ENCODE data around the gene RLN1.
A peak's percentile ranks its signal among the peaks of the same experiment; 100 is the strongest.
"Not testable (repeated sequence)": the region's sequence is repeated elsewhere in the genome, so short reads cannot be mapped to it uniquely, and the experiment has no call there.

Gene RLN1

DNA sequence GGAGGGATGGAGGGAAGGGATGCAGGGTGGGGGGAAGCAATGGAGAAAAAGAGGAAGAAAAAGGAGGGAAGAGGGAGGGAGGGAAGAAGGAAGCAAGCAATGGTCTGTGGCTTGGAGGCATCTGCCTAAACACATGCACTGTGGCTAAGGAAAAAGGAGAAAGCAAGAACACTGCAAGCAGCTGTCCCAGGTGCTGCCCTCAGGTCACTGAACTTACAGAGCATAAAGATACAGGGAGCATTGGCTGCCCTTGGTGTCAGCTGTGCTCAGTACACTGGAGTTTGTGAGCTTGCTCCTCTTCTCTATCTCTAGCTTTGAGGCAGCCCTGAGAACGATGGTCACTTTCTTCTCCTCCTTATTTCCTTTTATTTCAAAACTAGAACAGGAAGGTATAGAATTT, 18.1 kb downstream of the RLN1 start:
- not testable (repeated sequence) for DNase-seq

GRCh38 chr9:5321058-5321457, 18.6 kb downstream of the RLN1 start:
- no peak for DNase-seq

- not testable (repeated sequence) for DNase-seq
These were observed 23.3 kb downstream of the RLN1 start for GRCh38 chr9:5316406-5316805.

- no peak for DNase-seq
These were observed 24.3 kb downstream of the RLN1 start for GRCh38 chr9:5315187-5315923.

DNA sequence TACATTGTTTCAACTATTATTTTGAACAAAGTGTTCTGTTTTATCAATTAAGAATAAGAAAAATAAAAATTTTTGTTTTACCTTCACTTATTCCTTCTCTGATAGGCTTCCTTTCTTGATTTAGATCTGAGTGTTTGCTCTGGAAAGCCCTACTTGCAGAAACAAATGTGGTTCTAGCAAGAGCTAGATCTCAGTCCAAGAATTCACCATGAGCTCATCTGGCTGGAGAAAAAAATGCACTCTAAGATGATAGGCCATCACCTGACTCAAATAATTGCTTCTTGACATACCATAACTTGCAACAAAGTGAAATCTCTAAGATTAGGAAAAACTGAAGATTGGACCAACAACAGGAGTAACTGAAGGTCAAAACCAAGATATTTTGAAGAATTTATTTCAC, 28.8 kb downstream of the RLN1 start:
- no peak for DNase-seq

DNA sequence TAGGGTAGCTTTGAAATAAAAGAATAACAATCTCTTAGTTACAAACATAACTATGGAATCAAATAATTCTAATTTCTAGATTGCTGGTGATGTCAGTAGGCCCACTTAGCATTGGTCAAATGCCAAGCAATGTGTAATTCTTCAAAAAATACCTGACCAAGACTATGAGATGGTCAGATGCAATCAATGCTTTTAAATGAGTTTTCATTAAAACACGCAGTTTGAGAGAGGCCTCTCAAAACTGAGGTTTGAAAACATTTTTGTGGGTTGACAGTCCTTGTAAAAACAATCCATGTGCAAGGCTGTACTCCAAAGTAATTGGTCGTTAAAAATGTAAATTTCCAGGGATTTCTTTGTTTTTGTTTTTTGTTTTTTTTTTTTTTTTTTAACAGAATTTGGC, 33.9 kb downstream of the RLN1 start:
- DNase-seq: no peak

GRCh38 chr9:5303840-5304795, 35.6 kb downstream of the RLN1 start, which contains the start of gene RLN2:
RLN2 (minus strand) TSS chr9:5304716; CDS start chr9:5304580, 136 bp downstream.
- not testable (repeated sequence) for DNase-seq

DNA sequence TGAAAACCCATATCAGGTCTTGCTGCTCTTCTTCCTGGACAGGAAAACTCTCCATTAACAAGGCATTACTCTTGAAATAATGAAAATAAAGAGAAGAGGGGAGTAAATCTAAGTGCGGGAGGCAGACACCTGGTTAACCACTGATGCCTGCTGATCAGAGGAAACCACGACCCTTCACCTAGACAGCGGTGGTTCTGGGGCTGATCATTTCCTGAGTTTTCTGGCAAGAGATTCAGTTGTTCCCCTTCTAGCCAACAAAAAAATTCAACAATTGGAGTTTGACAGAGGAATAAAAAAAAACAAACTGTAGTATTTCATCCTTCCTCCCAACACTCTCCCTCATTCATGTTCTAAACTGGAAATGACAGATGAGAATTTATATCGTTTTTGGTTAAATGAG, 38.1 kb downstream of the RLN1 start:
- DNase-seq: no peak

DNA sequence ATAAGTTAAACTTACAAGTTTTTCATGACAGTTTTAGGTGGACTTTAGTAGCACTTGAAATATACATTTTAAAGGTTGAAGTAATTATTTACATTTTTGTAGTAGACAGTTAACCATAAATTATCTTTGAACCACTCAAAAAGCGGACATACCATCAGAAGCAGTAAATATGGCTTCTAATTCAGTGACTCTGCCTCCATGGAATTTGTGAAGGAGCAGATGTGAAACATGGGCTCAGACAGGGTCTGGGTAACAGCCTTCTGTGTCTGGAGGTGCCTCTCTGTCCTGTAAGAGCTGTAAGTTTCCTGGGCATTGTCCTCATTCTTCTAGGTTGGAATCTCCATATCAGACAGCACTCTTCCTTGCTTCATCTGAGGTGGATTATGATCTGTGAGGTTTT, 47.5 kb downstream of the RLN1 start:
- DNase-seq: peak; percentile 74

DNA sequence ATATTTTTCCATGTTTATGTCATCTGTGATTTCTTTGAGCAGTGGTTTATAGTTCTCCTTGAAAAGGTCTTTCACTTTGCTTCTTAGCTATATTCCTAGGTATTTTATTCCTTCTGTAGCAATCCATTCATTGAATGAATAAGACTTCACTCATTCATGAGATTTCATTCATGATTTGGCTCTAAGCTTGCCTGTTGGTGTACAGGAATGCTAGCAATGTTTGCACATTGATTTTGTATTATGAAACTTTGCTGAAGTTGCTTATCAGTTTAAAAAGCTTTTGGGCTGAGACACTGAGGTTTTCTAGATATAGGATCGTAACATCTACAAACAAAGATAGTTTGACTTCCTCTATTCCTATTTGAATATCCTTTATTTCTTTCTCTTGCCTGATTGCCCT, 51.1 kb downstream of the RLN1 start:
- no peak for DNase-seq

DNA sequence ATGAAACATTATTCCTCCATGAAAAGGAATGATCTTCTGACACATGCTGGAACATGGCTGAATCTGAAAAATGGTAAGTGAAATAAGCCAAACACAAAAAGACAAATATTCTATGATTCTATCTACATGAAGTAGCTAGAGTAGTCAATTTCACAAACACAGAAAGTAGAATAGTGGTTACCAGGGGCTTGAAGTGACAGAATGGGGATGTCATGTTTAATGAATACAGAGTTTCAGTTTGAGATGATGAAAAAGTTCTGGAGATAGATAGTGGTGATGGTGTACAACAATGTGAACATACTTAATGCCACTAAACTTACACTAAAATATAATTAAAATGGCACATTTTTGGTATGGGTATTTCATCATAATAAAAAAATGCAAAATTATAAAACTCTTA, 53.4 kb downstream of the RLN1 start:
- DNase-seq: no peak
